HEK293T (cell line): ENCODE measurements around the gene CENPE.
"Not testable (repeated sequence)": the region's sequence is repeated elsewhere in the genome, so short reads cannot be mapped to it uniquely, and the experiment has no call there.

ENCODE experiments used
- CTCF ChIA-PET: fragments of 350-600 bp; formaldehyde crosslinking; extraction: SDS; loops from one replicate; lab custom pipeline; 2021; ENCODE audit warnings: antibody characterized with exemption, inconsistent platforms; lab: Yijun Ruan, JAX
- POLR2A ChIA-PET: fragments of 350-600 bp; formaldehyde crosslinking; extraction: SDS; loops from one replicate; lab custom pipeline; 2020; ENCODE audit warnings: antibody characterized with exemption, inconsistent platforms; lab: Yijun Ruan, JAX
- DNase-seq: peaks from one replicate; pipeline ENCODE4 v3.0.0; 2012; ENCODE audit warnings: mixed read lengths; ENCODE audit errors: extremely low spot score
- ARNT ChIP-seq: fragments of 450-650 bp; IDR thresholded peaks from 2 replicates; pipeline ENCODE4 v1.6.1; 2017; ENCODE audit warnings: mild to moderate bottlenecking
- BHLHE40 ChIP-seq: fragments of 450-650 bp; IDR thresholded peaks from 2 replicates; pipeline ENCODE4 v1.6.1; 2016; ENCODE audit warnings: mild to moderate bottlenecking, moderate library complexity, borderline replicate concordance
- CTBP1 ChIP-seq: fragments of 450-650 bp; IDR thresholded peaks from 2 replicates; pipeline ENCODE4 v1.6.1; 2016; ENCODE audit warnings: borderline replicate concordance
- ELF4 ChIP-seq: fragments of 450-650 bp; IDR thresholded peaks from 2 replicates; pipeline ENCODE4 v1.6.1; 2017; ENCODE audit warnings: antibody characterized with exemption
- FOXA1 ChIP-seq: fragments of 450-650 bp; IDR thresholded peaks from 2 replicates; pipeline ENCODE4 v1.6.1; 2016; ENCODE audit warnings: mild to moderate bottlenecking
- FOXK2 ChIP-seq: fragments of 450-650 bp; IDR thresholded peaks from 2 replicates; pipeline ENCODE4 v1.6.1; 2016; ENCODE audit warnings: mild to moderate bottlenecking
- FOXM1 ChIP-seq: fragments of 450-650 bp; IDR thresholded peaks from 2 replicates; pipeline ENCODE4 v1.6.1; 2017; ENCODE audit warnings: mild to moderate bottlenecking, borderline replicate concordance
- HDGF ChIP-seq: fragments of 450-650 bp; IDR thresholded peaks from 2 replicates; pipeline ENCODE4 v1.6.1; 2017; ENCODE audit warnings: antibody characterized with exemption, borderline replicate concordance
- L3MBTL2 ChIP-seq: fragments of 450-650 bp; conservative IDR thresholded peaks from 2 replicates; pipeline ENCODE4 v1.6.1; 2016; ENCODE audit warnings: mild to moderate bottlenecking
- LEF1 ChIP-seq: fragments of 450-650 bp; IDR thresholded peaks from 2 replicates; pipeline ENCODE4 v1.6.1; 2017; ENCODE audit warnings: mild to moderate bottlenecking, borderline replicate concordance
- NFRKB ChIP-seq: fragments of 450-650 bp; IDR thresholded peaks from 2 replicates; pipeline ENCODE4 v1.6.1; 2016; ENCODE audit warnings: mild to moderate bottlenecking, moderate library complexity
- PKNOX1 ChIP-seq: fragments of 450-650 bp; IDR thresholded peaks from 2 replicates; pipeline ENCODE4 v1.6.1; 2016
- SP1 ChIP-seq: fragments of 450-650 bp; IDR thresholded peaks from 2 replicates; pipeline ENCODE4 v1.6.1; 2017
- SUZ12 ChIP-seq: fragments of 450-650 bp; IDR thresholded peaks from 2 replicates; pipeline ENCODE4 v1.6.1; 2016; ENCODE audit warnings: mild to moderate bottlenecking
- TARDBP ChIP-seq: fragments of 450-650 bp; IDR thresholded peaks from 2 replicates; pipeline ENCODE4 v1.6.1; 2016
- ZNF384 ChIP-seq: fragments of 450-650 bp; IDR thresholded peaks from 2 replicates; pipeline ENCODE4 v1.6.1; 2016

The CENPE gene

GRCh38 chr4:103199009-103199408 is 866 bp upstream of the CENPE start:
- no peak for DNase-seq
- TF ChIP-seq PKNOX1 (no peak), ARNT (no peak), ZNF384 (no peak), NFRKB (no peak)
- ChIA-PET POLR2A (no interaction called here), CTCF (no interaction called here)

GRCh38 chr4:103197765-103198110 is 405 bp downstream of the CENPE start:
- CTCF ChIA-PET: no interaction called here
- POLR2A ChIA-PET: no interaction called here
- TF ChIP-seq SP1 (no peak), L3MBTL2 (no peak), CTBP1 (no peak), FOXM1 (no peak), LEF1 (no peak), FOXA1 (no peak), FOXK2 (no peak), HDGF (no peak), PKNOX1 (no peak), TARDBP (no peak), SUZ12 (no peak), BHLHE40 (no peak), ELF4 (no peak), ARNT (no peak), NFRKB (no peak), ZNF384 (no peak)
- no peak for DNase-seq

GRCh38 chr4:103193457-103193856 is 4.7 kb downstream of the CENPE start:
- ChIA-PET CTCF (no interaction called here), POLR2A (no interaction called here)
- TF ChIP-seq HDGF (no peak), SP1 (no peak), ZNF384 (no peak), L3MBTL2 (no peak)
- no peak for DNase-seq

GRCh38 chr4:103171006-103171405 is 27.1 kb downstream of the CENPE start:
- POLR2A ChIA-PET: no interaction called here
- TF ChIP-seq CTBP1 (no peak), ZNF384 (no peak), SP1 (no peak), FOXM1 (no peak), BHLHE40 (no peak), LEF1 (no peak), FOXA1 (no peak), PKNOX1 (no peak)
- DNase-seq: no peak
- CTCF ChIA-PET: no interaction called here

GRCh38 chr4:103169750-103170149 is 28.4 kb downstream of the CENPE start:
- POLR2A ChIA-PET, CTCF ChIA-PET: not testable (repeated sequence)

GRCh38 chr4:103168993-103169392 is 29.1 kb downstream of the CENPE start:
- POLR2A ChIA-PET: no interaction called here
- no peak for DNase-seq

More at GRCh38 chr4:103169750-103170149, 28.4 kb downstream of the CENPE start:
- not testable (repeated sequence) for DNase-seq

More at GRCh38 chr4:103168993-103169392, 29.1 kb downstream of the CENPE start:
- CTCF ChIA-PET: no interaction called here
- no peak for TF ChIP-seq ARNT
- TF ChIP-seq BHLHE40: no peak
- TF ChIP-seq FOXA1: no peak
- TF ChIP-seq L3MBTL2: no peak
- no peak for TF ChIP-seq CTBP1
- no peak for TF ChIP-seq HDGF
- TF ChIP-seq TARDBP: no peak
- no peak for TF ChIP-seq FOXK2
- TF ChIP-seq PKNOX1: no peak
- TF ChIP-seq ELF4: no peak
- no peak for TF ChIP-seq SUZ12
- no peak for TF ChIP-seq NFRKB
- no peak for TF ChIP-seq ZNF384
- TF ChIP-seq SP1: no peak
- no peak for TF ChIP-seq LEF1
- TF ChIP-seq FOXM1: no peak
